HG03095 (cell line): ENCODE data around the gene PCDHGC5.
A peak's percentile ranks its signal among the peaks of the same experiment; 100 is the strongest.

ENCODE experiments used
- ATAC-seq: cut with Tn5 transposase; IDR thresholded peaks from one replicate; pipeline ENCODE4 v1.9.1; 2021; ENCODE audit warnings: moderate library complexity; ENCODE audit not compliant: unreplicated experiment

Gene PCDHGC5

DNA sequence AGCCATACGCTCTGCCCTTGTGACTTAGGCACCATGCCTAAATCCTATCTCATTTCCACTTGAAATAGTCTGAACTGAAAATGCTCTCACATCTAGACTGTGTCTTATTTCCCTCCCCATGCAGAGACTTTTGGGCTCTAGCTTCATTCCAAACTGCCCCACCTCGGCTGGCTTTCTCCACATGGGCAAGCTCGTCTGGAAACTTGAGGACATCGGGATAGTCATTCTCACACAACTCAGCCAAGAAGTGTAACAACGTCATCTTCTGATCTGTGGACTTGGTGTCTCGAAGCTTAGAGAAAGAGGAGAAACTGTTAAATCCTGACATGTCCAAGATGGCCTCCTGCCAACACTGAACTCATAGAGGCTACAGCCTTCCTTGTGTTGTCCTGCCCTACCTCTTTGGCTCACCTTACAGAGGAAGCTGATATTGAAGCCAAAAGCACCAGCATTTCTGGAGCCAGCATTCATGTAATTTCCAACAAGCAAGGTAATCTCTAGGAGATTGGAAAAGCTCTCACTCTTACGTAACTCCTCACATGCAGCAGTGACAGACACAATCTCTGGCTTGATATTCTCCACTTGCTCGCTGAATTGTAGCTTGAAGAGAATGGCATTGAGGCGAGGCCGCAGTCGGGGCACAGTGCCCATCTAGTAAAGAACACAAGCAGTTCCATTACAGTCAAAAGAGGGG is 39.6 kb downstream of the PCDHGC5 start:
- ATAC-seq: no peak

DNA sequence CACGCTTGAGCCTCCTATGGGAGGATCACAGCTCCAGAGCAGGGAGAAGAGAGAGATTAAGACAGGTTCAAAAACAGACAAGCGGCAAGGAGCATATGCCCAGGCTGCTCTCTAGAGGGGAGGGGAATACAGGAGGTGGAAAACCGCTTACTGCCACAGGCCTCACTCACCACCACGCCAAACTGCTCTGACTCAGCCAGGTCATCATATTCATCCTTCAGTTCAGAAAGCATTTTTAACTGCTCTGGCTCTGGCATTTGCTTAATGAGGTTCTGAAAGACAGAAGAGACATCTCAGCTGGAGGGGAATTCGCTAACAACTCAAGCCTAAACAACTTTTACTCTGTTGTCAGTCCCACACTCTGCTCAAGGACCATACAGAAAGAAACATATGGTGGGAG is 40.1 kb downstream of the PCDHGC5 start:
- peak; percentile 49 for ATAC-seq

- ATAC-seq: peak; percentile 45
Observed at GRCh38 chr5:141529873-141530272, 41.0 kb downstream of the PCDHGC5 start.

GRCh38 chr5:141532726-141533125 is 43.8 kb downstream of the PCDHGC5 start:
- no peak for ATAC-seq

GRCh38 chr5:141533897-141534296 is 45.0 kb downstream of the PCDHGC5 start:
- no peak for ATAC-seq

DNA sequence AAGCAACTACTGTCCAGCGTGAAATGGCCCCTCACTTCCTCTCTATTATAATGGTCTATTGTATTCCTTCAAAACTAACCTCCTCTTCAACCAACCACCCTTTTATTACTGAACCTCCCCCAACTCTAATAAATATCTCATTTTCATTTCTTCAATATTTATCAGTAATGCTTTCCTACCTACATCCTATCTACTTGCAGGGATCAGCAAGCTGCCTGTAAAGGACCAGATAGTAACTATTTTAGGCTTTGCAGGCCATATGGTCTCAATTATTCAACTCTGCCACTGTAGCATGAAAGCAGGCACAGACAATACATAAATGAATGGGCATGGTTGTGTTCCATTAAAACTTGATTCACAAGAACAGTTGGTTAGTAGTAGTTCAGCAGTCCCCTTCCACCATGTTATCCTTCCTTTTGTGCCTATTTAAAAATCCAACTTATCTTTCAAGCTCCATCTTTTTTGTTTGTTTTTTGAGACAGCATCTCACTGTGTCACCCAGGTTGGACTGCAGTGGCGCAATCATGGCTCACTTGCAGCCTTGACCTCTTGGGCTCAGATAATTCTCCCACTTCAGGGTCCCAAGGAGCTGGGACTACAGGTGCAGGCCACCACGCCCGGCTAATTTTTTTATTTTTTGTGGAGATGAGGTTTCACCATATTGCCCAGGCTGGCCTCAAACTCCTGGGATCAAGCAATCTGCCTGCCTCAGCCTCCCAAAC is 45.8 kb downstream of the PCDHGC5 start:
- ATAC-seq: no peak
